Peyer's patch (tissue), 4 donors: Measurements from ENCODE around the gene ZNF750. TPM values are rescaled to one million over a fixed set of nuclear protein-coding genes. Genes with fewer than 3 reads are reported as not detected.
A peak's percentile ranks its signal among the peaks of the same experiment; 100 is the strongest.

Experiments
- DNase-seq, 3 donors: peaks; one replicate each; pipeline ENCODE4 v3.0.0-alpha.2; 2017 to 2019
- H3K27ac ChIP-seq, 4 donors: fragments of 200-600 bp; sonication (generic); one replicate each; pipeline ENCODE4 v1.5.1; 2016 to 2019
- H3K27me3 ChIP-seq, 2 donors: fragments of 200-600 bp; sonication (generic); one replicate each; pipeline ENCODE4 v1.5.1; 2019
- H3K36me3 ChIP-seq, 3 donors: fragments of 200-600 bp; sonication (generic); one replicate each; pipeline ENCODE4 v1.5.1; 2016 to 2019
- H3K4me1 ChIP-seq, 4 donors: fragments of 200-600 bp; sonication (generic); one replicate each; pipeline ENCODE4 v1.5.1; 2016 to 2019
- H3K4me3 ChIP-seq, 4 donors: fragments of 200-600 bp; sonication (generic); 1 replicate in 3 of 4; 2 replicates in 1 of 4; pipeline ENCODE4 v1.5.1; 2016 to 2019; ENCODE audit warnings: mild to moderate bottlenecking in 1 of 4
- H3K9me3 ChIP-seq, 4 donors: fragments of 200-600 bp; sonication (generic); one replicate each; pipeline ENCODE4 v1.5.1; 2016 to 2019; ENCODE audit warnings: mild to moderate bottlenecking in 1 of 4
- POLR2A ChIP-seq, 2 donors: fragments of 450-650 bp; IDR thresholded peaks; one replicate each; pipeline ENCODE4 v1.5.1; 2017; ENCODE audit warnings: antibody characterized with exemption in 2 of 2, mild to moderate bottlenecking in 2 of 2, moderate library complexity in 2 of 2
- total RNA-seq, 4 donors: library from RNA; depleted of rRNA; stranded (reverse); fragments of >200 nt; gene quantifications; one replicate each; pipeline ENCODE4 v1.1.0, GENCODE V29; 2016
- TF ChIP-seq, protein P1 (sequence below), 6 experiments: fragments of 450-650 bp in 4 of 6; fragments of 200-600 bp in 2 of 6; sonication (generic) in 1 of 6; IDR thresholded peaks; one replicate each; pipeline ENCODE4 v1.5.1; 2017 to 2019; ENCODE audit warnings: antibody characterized with exemption in 6 of 6, mild to moderate bottlenecking in 3 of 6, moderate library complexity in 1 of 6

Gene ZNF750
- total RNA-seq, 4 donors from 2014 or later: not detected

DNA sequence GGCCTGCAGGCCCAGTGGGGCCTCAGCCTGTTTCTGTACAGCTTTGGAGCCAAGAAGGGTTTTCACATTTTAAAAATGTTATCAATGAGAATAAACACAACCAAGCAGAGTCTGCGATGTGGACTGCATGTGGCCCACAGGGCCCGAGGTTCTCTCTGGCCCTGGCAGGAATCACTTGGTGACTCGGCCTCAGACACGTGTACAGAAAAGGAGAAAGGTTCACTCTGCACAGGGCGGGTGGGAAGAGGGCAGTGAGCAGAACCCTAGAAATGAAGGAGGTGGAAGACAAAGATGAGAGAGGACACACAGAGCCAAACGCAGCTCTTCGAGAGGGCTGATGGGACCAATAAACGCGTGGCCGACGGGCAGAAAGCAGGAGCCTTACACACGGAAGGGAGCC lies 11.6 kb upstream of the ZNF750 start:
- no peak overlapping the region for H3K4me3 ChIP-seq
- no peak for TF ChIP-seq POLR2A (IDR thresholded peaks at IDR 0.05)
- TF ChIP-seq, protein P1, sequence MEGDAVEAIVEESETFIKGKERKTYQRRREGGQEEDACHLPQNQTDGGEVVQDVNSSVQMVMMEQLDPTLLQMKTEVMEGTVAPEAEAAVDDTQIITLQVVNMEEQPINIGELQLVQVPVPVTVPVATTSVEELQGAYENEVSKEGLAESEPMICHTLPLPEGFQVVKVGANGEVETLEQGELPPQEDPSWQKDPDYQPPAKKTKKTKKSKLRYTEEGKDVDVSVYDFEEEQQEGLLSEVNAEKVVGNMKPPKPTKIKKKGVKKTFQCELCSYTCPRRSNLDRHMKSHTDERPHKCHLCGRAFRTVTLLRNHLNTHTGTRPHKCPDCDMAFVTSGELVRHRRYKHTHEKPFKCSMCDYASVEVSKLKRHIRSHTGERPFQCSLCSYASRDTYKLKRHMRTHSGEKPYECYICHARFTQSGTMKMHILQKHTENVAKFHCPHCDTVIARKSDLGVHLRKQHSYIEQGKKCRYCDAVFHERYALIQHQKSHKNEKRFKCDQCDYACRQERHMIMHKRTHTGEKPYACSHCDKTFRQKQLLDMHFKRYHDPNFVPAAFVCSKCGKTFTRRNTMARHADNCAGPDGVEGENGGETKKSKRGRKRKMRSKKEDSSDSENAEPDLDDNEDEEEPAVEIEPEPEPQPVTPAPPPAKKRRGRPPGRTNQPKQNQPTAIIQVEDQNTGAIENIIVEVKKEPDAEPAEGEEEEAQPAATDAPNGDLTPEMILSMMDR (IDR thresholded peaks at IDR 0.05): no peak
- peak in 1 of 3 donors; percentile 29 for DNase-seq

DNA sequence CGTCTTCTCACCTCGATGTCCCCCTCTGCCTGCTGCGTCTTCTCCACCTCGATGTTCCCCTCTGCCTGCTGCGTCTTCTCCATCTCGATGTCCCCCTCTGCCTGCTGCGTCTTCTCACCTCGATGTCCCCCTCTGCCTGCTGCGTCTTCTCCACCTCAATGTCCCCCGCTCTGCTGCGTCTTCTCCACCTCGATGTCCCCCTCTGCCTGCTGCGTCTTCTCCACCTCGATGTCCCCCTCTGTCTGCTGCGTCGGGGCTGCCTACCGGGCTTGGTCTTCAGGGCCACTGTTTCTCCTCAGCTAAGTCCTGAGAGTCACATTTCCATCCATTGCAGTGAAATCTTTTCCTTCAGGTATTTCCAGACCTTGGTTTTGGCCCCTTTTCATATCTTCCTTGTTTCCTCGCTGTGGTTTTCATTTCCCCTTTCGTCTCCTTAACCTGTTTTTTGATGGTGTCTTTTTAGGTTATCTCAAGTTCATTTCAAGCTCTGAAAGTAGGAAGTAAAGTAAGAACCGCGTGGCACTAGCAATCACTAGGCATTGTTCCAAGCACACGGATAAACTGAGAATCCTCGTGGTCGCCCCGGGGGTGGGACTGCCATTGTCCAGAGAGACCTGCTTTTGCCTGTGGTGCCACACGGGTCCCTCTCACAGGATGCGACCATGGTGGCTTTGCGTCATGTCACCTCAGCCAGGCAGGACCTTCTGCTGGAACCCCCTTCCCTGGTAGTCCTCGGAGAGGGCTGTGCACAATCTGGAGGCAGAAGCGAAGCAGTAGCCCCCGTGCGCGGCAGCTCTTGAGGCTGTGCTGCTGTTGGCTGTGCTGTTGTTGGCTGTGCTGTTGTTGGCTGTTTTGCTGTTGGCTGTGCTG lies 9.5 kb upstream of the ZNF750 start:
- TF ChIP-seq, protein P1 (IDR thresholded peaks at IDR 0.05): no peak
- no peak for TF ChIP-seq POLR2A (IDR thresholded peaks at IDR 0.05)

More for the DNA sequence above, 11.6 kb upstream of the ZNF750 start:
- Histone ChIP-seq H3K9me3 (no peaks in the 10 kb centered on the region), H3K4me1 (peaks cover 0 to 5% (median 0%) of the 10 kb centered on the region in 4 donors), H3K27me3 (no peaks in the 10 kb centered on the region), H3K36me3 (no peaks in the 10 kb centered on the region), H3K27ac (no peak overlapping the region)

DNA sequence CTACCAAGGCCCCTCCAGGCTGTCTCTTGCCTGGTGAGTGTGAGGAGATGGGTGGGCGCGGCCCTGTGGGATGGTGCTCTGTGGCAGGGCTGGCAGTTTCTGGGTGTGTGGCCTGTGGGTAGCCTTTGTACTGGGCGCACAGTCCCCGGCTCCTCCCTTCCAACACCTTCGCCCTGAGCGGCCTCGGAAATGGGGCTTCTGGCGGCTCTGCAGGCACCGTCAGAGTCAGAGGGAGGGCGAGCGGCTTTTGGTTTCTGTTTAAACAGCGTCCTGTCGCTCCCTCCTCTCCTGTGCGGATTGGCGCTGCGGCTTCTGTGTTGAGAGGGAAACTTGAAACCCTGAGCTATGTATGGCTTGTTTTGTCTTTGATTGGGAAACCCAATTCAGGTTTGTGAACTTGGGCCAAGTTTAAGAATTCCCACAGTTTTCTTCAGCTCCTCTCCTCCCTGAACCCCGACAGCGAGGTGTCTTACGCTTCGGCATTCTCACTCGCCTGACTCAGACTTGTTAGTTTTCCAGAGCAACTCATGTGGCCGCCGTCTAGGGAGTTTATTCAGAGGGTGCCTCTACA lies 8.3 kb upstream of the ZNF750 start:
- peak in 2 of 3 donors; percentile 85 to 87 for DNase-seq
- Histone ChIP-seq H3K9me3 (no peaks in the 10 kb centered on the region), H3K4me3 (peak overlapping the region in 2 of 4 donors; percentile 26 to 35), H3K36me3 (no peaks in the 10 kb centered on the region), H3K27me3 (no peaks in the 10 kb centered on the region), H3K27ac (peak overlapping the region; percentile 42 to 74 (median 63)), H3K4me1 (peaks cover 0 to 5% (median 0%) of the 10 kb centered on the region in 4 donors)
- TF ChIP-seq, protein P1 (IDR thresholded peaks at IDR 0.05): no peak
- TF ChIP-seq POLR2A (IDR thresholded peaks at IDR 0.05): peak in 1 of 2 donors; percentile 66

More for the DNA sequence above, 9.5 kb upstream of the ZNF750 start:
- Histone ChIP-seq H3K4me3 (no peak overlapping the region), H3K36me3 (no peaks in the 10 kb centered on the region), H3K9me3 (no peaks in the 10 kb centered on the region), H3K27ac (no peak overlapping the region), H3K4me1 (peaks cover 0 to 5% (median 0%) of the 10 kb centered on the region in 4 donors), H3K27me3 (no peaks in the 10 kb centered on the region)
- peak in 1 of 3 donors; percentile 21 for DNase-seq

DNA sequence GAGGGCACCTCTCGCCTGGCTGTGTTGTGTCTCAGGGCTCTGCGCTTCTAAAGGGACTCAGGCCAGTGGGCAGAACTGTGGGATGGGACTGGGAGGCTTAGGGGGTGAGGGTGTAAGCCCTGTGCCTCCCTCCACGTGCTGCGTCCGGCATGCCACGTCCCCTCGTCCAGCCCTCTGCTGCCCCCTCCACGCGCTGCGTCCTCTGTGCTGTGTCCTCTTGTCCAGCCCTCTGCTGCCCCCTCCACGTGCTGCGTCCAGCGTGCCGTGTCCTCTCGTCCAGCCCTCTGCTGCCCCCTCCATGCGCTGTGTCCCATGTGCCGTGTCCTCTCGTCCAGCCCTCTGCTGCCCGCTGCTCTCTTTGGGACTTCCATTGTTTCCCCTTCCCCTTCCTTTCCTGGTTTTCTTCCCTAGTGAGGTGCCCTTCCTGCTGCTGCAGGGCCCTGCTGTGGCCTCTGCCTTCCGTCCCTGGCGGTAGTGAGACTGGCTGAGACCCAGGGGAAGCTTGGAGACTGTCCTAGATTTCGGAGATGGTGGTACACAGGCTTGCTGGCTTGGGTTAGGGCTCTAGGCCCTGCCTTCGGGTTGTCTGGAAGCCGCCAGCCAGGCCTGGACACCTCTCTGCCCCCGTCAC lies 6.4 kb upstream of the ZNF750 start:
- TF ChIP-seq, protein P1 (IDR thresholded peaks at IDR 0.05): no peak
- no peak for TF ChIP-seq POLR2A (IDR thresholded peaks at IDR 0.05)
- Histone ChIP-seq H3K36me3 (no peaks in the 10 kb centered on the region), H3K4me1 (peaks cover 0 to 5% (median 0%) of the 10 kb centered on the region in 4 donors), H3K4me3 (peak overlapping the region in 1 of 4 donors; percentile 18), H3K27ac (peak overlapping the region in 2 of 4 donors; percentile 7 to 10), H3K27me3 (no peaks in the 10 kb centered on the region), H3K9me3 (no peaks in the 10 kb centered on the region)
- DNase-seq: no peak

DNA sequence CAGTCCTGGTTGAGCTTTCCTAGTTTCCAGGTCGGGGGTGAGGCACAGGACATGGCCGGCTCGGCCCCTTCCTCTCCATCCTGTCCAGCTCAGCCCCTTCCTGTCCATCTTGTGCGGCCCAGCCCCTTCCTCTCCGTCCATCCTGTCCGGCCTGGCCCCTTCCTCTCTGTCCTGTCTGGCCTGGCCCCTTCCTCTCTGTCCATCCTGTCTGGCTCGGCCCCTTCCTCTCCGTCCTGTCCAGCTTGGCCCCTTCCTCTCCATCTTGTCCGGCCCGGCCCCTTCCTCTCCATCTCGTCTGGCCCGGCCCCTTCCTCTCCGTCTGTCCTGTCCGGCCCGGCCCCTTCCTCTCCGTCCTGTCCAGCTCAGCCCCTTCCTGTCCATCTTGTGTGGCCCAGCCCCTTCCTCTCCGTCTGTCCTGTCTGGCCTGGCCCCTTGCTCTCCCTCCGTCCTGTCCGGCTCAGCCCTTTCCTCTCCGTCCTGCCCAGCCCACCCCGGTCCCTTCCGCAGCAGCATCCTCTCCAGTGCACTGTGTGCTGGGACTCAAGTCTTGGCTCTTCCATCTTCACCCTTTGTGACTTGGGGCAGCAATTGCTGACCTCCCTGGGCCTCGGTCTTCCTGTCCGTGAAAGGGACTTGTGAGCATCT lies 5.5 kb upstream of the ZNF750 start:
- no peaks in the 10 kb centered on the region for H3K27me3 ChIP-seq
- no peaks in the 10 kb centered on the region for H3K36me3 ChIP-seq
- H3K9me3 ChIP-seq: no peaks in the 10 kb centered on the region
- TF ChIP-seq, protein P1 (IDR thresholded peaks at IDR 0.05): no peak
- TF ChIP-seq POLR2A (IDR thresholded peaks at IDR 0.05): no peak
- H3K4me1 ChIP-seq: peaks cover 0 to 5% (median 0%) of the 10 kb centered on the region in 4 donors
- H3K27ac ChIP-seq: peak overlapping the region in 2 of 4 donors; percentile 12 to 19
- H3K4me3 ChIP-seq: peak overlapping the region in 1 of 4 donors; percentile 18
- no peak for DNase-seq
